Astrocyte of the cerebellum (primary cell): Measurements from ENCODE around the gene POLR3F.

Source experiments
- DNase-seq: peaks from one replicate; pipeline ENCODE4 v3.0.0-alpha.2; 2011; ENCODE audit warnings: low read depth
- H3K4me3 ChIP-seq: 2 replicates; pipeline ENCODE4 v1.5.1; 2011; ENCODE audit warnings: mild to moderate bottlenecking, low read depth, low read length, moderate library complexity
- in situ Hi-C: cut with HindIII; loops from 2 replicates; pipeline ENCODE4 v1.10.0; 2017; ENCODE audit warnings: low sequenced_read_pairs
- TF ChIP-seq, protein P1 (sequence below): IDR thresholded peaks from 2 replicates; pipeline ENCODE4 v1.5.1; 2012; ENCODE audit warnings: low read length, low read depth, moderate library complexity, mild to moderate bottlenecking; ENCODE audit errors: missing control alignments

POLR3F gene, protein sequence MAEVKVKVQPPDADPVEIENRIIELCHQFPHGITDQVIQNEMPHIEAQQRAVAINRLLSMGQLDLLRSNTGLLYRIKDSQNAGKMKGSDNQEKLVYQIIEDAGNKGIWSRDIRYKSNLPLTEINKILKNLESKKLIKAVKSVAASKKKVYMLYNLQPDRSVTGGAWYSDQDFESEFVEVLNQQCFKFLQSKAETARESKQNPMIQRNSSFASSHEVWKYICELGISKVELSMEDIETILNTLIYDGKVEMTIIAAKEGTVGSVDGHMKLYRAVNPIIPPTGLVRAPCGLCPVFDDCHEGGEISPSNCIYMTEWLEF

DNA sequence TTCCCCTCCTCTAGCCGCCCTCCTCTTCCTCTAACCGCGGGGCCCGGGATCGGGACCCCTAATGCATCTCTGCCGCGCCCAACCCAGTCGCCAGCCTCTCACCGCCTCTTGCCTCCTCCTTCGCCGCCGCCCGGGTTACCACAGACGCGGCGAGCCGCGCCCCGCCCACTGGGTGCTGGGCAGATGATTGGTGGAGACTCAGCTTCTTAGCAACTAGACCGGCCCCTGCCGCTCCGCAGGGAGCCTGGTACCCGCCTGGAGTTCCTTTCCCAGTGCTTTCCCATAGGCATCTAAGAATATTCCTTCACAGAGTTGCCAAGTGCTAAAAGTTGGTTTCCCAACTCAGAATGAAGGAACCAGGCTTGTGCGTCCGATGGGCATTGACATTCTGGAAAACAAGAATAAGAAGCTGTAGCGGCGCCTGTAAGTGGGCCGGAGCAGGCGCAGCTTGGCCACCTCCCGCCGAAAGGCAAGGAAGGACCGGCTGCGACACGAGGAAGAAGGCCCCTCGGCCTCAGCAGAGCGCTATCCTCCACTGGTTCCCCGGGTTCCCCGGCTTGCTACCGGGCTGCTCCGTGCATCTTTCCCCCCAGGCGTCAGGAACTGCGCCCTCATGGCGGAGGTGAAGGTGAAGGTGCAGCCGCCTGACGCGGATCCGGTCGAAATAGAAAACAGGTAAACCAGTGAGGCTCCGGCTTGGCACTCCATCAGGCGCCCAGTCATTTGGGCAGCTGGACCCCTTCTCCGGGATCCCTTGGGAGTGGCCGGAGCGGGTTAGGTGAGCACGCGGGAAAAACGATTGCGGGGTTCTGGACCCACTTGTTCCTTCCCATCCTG is at the start of gene POLR3F, which contains the start of gene DZANK1:
POLR3F (plus strand) TSS at position 497 of the 837 bp plus-strand sequence; CDS start at position 614, 117 bp downstream.
DZANK1 (minus strand) TSS at position 137 of the 837 bp plus-strand sequence. CDS start 1,672 bp downstream, outside the sequence.
- DNase-seq, result peak; percentile 92
- TF ChIP-seq, protein P1, sequence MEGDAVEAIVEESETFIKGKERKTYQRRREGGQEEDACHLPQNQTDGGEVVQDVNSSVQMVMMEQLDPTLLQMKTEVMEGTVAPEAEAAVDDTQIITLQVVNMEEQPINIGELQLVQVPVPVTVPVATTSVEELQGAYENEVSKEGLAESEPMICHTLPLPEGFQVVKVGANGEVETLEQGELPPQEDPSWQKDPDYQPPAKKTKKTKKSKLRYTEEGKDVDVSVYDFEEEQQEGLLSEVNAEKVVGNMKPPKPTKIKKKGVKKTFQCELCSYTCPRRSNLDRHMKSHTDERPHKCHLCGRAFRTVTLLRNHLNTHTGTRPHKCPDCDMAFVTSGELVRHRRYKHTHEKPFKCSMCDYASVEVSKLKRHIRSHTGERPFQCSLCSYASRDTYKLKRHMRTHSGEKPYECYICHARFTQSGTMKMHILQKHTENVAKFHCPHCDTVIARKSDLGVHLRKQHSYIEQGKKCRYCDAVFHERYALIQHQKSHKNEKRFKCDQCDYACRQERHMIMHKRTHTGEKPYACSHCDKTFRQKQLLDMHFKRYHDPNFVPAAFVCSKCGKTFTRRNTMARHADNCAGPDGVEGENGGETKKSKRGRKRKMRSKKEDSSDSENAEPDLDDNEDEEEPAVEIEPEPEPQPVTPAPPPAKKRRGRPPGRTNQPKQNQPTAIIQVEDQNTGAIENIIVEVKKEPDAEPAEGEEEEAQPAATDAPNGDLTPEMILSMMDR, result no peak
- H3K4me3 ChIP-seq, result peak within 1 kb of the TSS; percentile 96
- in situ Hi-C loops, result no loop called here

DNA sequence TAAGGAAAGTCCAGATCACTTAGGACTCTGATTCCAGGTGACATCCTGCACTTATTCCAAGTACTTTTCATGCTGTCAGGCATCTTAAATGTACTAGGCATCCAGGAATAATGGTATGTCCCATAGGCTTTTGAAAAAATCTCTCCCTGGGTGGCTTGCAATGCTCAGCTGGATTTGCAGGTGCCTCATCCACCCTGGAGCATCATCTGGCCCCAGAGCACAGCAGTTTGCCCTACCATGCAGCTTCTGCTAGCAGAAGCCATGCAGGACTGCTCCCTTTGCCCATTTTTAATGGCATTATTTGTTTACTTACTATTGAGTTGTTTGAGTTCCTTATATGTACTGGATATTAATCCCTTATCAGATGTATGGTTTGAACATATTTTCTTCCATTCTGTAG is 45.6 kb upstream of the POLR3F start:
- DNase-seq, result no peak
- H3K4me3 ChIP-seq, result no peak overlapping the region
- TF ChIP-seq, protein P1, result no peak
- in situ Hi-C loops, result no loop called here

DNA sequence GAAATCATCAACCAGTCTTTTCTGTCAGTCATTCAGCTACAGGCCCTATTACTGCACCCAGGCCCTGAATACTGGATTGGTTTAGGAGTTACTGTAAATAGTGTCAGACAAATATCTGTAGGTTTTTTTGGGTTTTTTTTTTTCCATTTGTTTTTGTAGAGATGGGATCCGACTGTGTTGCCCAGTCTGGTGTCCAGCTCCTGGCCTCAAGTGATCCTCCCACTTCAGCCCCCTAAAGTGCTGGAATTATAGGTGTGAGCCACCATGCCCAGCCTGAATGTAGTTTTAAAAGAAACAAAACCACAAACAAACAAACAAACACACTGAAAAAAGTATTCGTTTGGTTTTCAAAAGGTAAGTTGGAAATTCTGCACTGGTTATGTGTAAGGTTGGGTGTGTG is 40.0 kb upstream of the POLR3F start:
- TF ChIP-seq, protein P1, result no peak
- no peak overlapping the region for H3K4me3 ChIP-seq
- in situ Hi-C loops, result no loop called here
- DNase-seq, result no peak

DNA sequence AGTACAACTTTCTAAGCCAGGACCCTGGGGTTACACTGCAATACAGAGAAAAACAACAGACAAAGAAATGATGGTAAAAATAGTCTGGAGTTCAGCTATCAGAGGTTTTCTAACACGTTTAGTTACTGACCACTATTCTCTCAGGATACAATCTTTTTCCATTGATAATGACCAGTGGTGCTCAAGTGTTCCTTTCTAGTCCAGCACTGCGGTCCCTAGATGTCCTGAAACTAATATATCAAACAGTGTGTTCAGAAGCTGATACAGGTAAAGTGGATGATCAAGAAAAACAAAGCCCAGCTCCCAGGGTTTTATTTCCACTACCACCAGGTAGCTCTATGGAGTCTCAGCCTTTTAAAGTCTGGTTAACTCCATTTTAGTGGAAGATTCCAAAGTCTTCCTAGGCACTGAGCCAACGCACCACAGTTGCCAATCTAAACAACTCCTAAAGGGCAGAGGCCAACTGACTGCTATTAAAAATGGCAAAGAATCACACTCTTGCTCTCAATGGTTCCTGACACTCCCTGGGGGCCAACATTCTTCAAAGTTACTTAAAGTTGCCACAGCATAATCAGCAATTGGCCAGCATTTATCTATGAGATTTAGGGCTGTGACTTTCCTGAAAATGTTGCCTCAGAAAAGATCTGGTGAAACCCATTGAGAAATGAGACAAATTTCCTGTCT is 38.6 kb upstream of the POLR3F start:
- in situ Hi-C loops, result no loop called here
- TF ChIP-seq, protein P1, result no peak
- no peak for DNase-seq
- H3K4me3 ChIP-seq, result no peak overlapping the region

DNA sequence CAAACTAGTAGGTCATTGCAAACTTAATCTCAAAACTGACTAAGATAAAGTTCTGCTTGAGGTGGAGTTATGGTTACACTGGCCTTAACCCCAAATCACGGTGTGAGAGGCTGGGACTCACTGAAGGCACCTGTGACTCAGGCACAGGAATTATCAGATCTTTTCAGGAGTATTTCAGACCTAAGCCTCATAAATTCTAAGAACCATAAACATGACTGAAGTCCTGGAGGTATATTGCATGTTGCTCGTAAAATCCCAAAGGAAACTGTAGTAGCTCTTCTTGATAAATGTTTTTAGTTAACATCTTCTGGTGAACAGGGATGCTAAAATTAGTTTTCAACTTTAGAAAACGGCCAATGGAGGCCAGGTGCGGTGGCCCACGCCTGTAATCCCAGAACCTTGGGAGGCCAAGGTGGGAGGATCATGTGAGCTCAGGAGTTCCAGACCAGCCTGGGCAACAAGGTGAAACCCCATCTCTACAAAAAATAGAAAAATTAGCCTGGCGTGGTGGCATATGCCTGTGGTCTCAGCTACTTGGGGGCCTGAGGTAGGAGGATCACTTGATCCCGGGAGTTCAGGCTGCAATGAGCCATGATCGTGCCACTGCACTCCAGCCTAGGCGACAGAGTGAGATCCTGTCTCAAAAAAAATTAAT is 36.9 kb upstream of the POLR3F start:
- in situ Hi-C loops, result no loop called here
- H3K4me3 ChIP-seq, result no peak overlapping the region
- TF ChIP-seq, protein P1, result no peak
- no peak for DNase-seq

DNA sequence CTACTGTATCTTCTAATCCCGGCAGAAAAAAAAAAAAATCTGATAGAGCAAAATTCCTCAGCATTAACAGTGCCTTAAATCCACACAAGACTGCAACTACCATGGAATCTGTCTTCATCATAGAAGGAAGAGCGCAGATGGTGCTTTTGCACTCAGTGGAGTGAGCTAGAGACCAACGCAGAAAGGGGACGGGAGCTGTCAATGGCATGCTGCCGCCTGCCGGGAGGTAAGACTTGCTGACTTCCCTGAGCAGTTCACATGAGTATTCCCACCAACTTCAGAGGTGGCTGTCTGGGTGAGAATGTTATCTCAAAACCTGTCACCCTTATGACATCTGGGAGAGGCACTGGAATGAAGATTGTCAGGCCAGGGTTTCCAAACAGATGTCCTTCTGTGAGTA is 36.0 kb upstream of the POLR3F start:
- no peak overlapping the region for H3K4me3 ChIP-seq
- TF ChIP-seq, protein P1, result no peak
- no peak for DNase-seq
- in situ Hi-C loops, result no loop called here
